HFFc6 (cell line): ENCODE results near the gene FRMD7. TPM values are rescaled to one million over a fixed set of nuclear protein-coding genes. Genes with fewer than 3 reads are reported as not detected.

Experiments
- DNase-seq: peaks from one replicate; pipeline ENCODE4 v3.0.0-alpha.2; 2018
- H3K27ac Mint-ChIP-seq: 2 replicates; pipeline ENCODE4 v1.8.0; 2020; ENCODE audit warnings: mild to moderate bottlenecking, mixed read lengths
- H3K27me3 Mint-ChIP-seq: 2 replicates; pipeline ENCODE4 v1.8.0; 2021; ENCODE audit warnings: mild to moderate bottlenecking, moderate library complexity, mixed read lengths; ENCODE audit not compliant: insufficient read depth
- H3K36me3 Mint-ChIP-seq: 2 replicates; pipeline ENCODE4 v1.8.0; 2021; ENCODE audit warnings: low read depth, mixed read lengths
- H3K4me1 Mint-ChIP-seq: 2 replicates; pipeline ENCODE4 v1.8.0; 2020; ENCODE audit warnings: low read depth, mixed read lengths
- H3K4me3 Mint-ChIP-seq: 2 replicates; pipeline ENCODE4 v1.8.0; 2020; ENCODE audit warnings: mild to moderate bottlenecking, moderate library complexity, mixed read lengths
- H3K9me3 Mint-ChIP-seq: 2 replicates; pipeline ENCODE4 v1.8.0; 2020; ENCODE audit warnings: mild to moderate bottlenecking, mixed read lengths
- CTCF ChIP-seq: fragments of 200-600 bp; sonication (generic); IDR thresholded peaks from 2 replicates; pipeline ENCODE4 v1.5.0; 2021; ENCODE audit warnings: antibody characterized with exemption, mild to moderate bottlenecking
- long read RNA-seq: library from polyadenylated mRNA; unstranded; transcript quantifications from one replicate; pipeline ENCODE4 v2.0.0, GENCODE V29; 2019
- total RNA-seq, 6 experiments: library from RNA; stranded (reverse); fragmentation: NEBNext Ultra II Directional; extraction: Animal tissue kit (Norgen Biotek cat#: 25700); gene quantifications; 2 replicates in 1 of 6; 3 replicates in 5 of 6; pipeline ENCODE4 v1.2.3, GENCODE V29; 2021

FRMD7 gene
- total RNA-seq: not detected
- long read RNA-seq: 0 reads

- H3K27me3 Mint-ChIP-seq: peaks cover 4% of the 10 kb centered on the region
- no peak for TF ChIP-seq CTCF
- no peaks in the 10 kb centered on the region for H3K36me3 Mint-ChIP-seq
- no peak for DNase-seq
- no peak within 1 kb of the TSS for H3K4me3 Mint-ChIP-seq
- no peaks in the 10 kb centered on the region for H3K9me3 Mint-ChIP-seq
- H3K27ac Mint-ChIP-seq: no peak within 1 kb of the TSS
- H3K4me1 Mint-ChIP-seq: peaks cover 4% of the 10 kb centered on the region; the same call in 1 of the 2 replicates
Measured at GRCh38 chrX:132127743-132128142, at the start of gene FRMD7. Gene FRMD7 (minus strand): TSS chrX:132128020. CDS start chrX:132127844, 176 bp downstream.

GRCh38 chrX:132173647-132174046, 45.8 kb upstream of the FRMD7 start:
- DNase-seq: no peak
- H3K27me3 Mint-ChIP-seq: peaks cover 2% of the 10 kb centered on the region; the same call in 1 of the 2 replicates
- TF ChIP-seq CTCF: no peak
- H3K36me3 Mint-ChIP-seq: no peaks in the 10 kb centered on the region
- no peaks in the 10 kb centered on the region for H3K4me1 Mint-ChIP-seq
- H3K27ac Mint-ChIP-seq: no peak overlapping the region
- no peak overlapping the region for H3K4me3 Mint-ChIP-seq
- H3K9me3 Mint-ChIP-seq: no peaks in the 10 kb centered on the region

- TF ChIP-seq CTCF: no peak
- H3K27ac Mint-ChIP-seq: no peak overlapping the region
- peaks cover 2% of the 10 kb centered on the region; the same call in 1 of the 2 replicates for H3K27me3 Mint-ChIP-seq
- H3K36me3 Mint-ChIP-seq: no peaks in the 10 kb centered on the region
- no peak overlapping the region for H3K4me3 Mint-ChIP-seq
- H3K9me3 Mint-ChIP-seq: no peaks in the 10 kb centered on the region
- no peak for DNase-seq
- no peaks in the 10 kb centered on the region for H3K4me1 Mint-ChIP-seq
Measured at GRCh38 chrX:132171881-132172280, 44.1 kb upstream of the FRMD7 start.

GRCh38 chrX:132171478-132171877, 43.7 kb upstream of the FRMD7 start:
- no peak for TF ChIP-seq CTCF
- DNase-seq: no peak
- Mint-ChIP-seq H3K27me3 (peaks cover 2% of the 10 kb centered on the region; the same call in 1 of the 2 replicates), H3K27ac (no peak overlapping the region), H3K4me1 (no peaks in the 10 kb centered on the region), H3K9me3 (no peaks in the 10 kb centered on the region), H3K4me3 (no peak overlapping the region), H3K36me3 (no peaks in the 10 kb centered on the region)

GRCh38 chrX:132169554-132169953, 41.7 kb upstream of the FRMD7 start:
- Mint-ChIP-seq H3K27me3 (peaks cover 2% of the 10 kb centered on the region; the same call in 1 of the 2 replicates), H3K36me3 (no peaks in the 10 kb centered on the region), H3K27ac (no peak overlapping the region), H3K4me3 (no peak overlapping the region), H3K4me1 (no peaks in the 10 kb centered on the region), H3K9me3 (no peaks in the 10 kb centered on the region)
- no peak for DNase-seq
- TF ChIP-seq CTCF: no peak

GRCh38 chrX:132165651-132166050, 37.8 kb upstream of the FRMD7 start:
- Mint-ChIP-seq H3K27me3 (peaks cover 9% of the 10 kb centered on the region; the same call in 1 of the 2 replicates), H3K9me3 (no peaks in the 10 kb centered on the region; the same call in 1 of the 2 replicates), H3K36me3 (no peaks in the 10 kb centered on the region), H3K4me3 (no peak overlapping the region), H3K27ac (no peak overlapping the region), H3K4me1 (no peaks in the 10 kb centered on the region)
- no peak for DNase-seq
- no peak for TF ChIP-seq CTCF
